Liver (tissue), 9 donors: ENCODE data around the gene CDK5RAP2. TPM values are rescaled to one million over a fixed set of nuclear protein-coding genes. Genes with fewer than 3 reads are reported as not detected.

Experiments
- DNase-seq: peaks from one replicate; pipeline ENCODE4 v3.0.0-alpha.2; 2017; ENCODE audit warnings: low spot score
- H3K27ac ChIP-seq, 2 donors: one replicate each; pipeline ENCODE4 v1.7.0; 2013; ENCODE audit warnings: inconsistent platforms in 2 of 2, low read length in 2 of 2, control low read depth in 1 of 2, low read depth in 1 of 2, mild to moderate bottlenecking in 1 of 2
- H3K27me3 ChIP-seq, 4 donors: one replicate each; pipeline versions ENCODE4 v1.6.1 to v1.7.0; 2013; ENCODE audit warnings: low read length in 3 of 4, inconsistent platforms in 1 of 4, mild to moderate bottlenecking in 1 of 4, moderate library complexity in 1 of 4; ENCODE audit not compliant: control insufficient read depth in 4 of 4, insufficient read depth in 4 of 4
- H3K36me3 ChIP-seq, 4 donors: one replicate each; pipeline versions ENCODE4 v1.6.1 to v1.7.0; 2013; ENCODE audit warnings: low read length in 3 of 4, mild to moderate bottlenecking in 3 of 4, low read depth in 1 of 4, moderate library complexity in 1 of 4; ENCODE audit not compliant: control insufficient read depth in 4 of 4, insufficient read depth in 3 of 4
- H3K4me1 ChIP-seq, 4 donors: one replicate each; pipeline versions ENCODE4 v1.6.1 to v1.7.0; 2013; ENCODE audit warnings: low read length in 3 of 4, mild to moderate bottlenecking in 3 of 4, moderate library complexity in 1 of 4; ENCODE audit not compliant: control insufficient read depth in 4 of 4, insufficient read depth in 4 of 4
- H3K4me3 ChIP-seq, 3 donors: one replicate each; pipeline versions ENCODE4 v1.6.1 to v1.7.0; 2013; ENCODE audit warnings: low read length in 3 of 3, control low read depth in 1 of 3, low read depth in 1 of 3, mild to moderate bottlenecking in 1 of 3
- H3K9ac ChIP-seq, 2 donors: one replicate each; pipeline ENCODE4 v1.7.0; 2013; ENCODE audit warnings: low read length in 2 of 2, mild to moderate bottlenecking in 2 of 2, moderate library complexity in 2 of 2, control low read depth in 1 of 2, low read depth in 1 of 2
- H3K9me3 ChIP-seq, 4 donors: one replicate each; pipeline versions ENCODE4 v1.6.1 to v1.7.0; 2013; ENCODE audit warnings: low read length in 3 of 4; ENCODE audit not compliant: control insufficient read depth in 4 of 4
- FOXA1 ChIP-seq: IDR thresholded peaks from 2 replicates; pipeline ENCODE4 v1.6.1; 2016; ENCODE audit warnings: antibody characterized with exemption
- HNF4G ChIP-seq: IDR thresholded peaks from 2 replicates; pipeline ENCODE4 v1.6.1; 2016; ENCODE audit warnings: antibody characterized with exemption
- SP1 ChIP-seq: IDR thresholded peaks from 2 replicates; pipeline ENCODE4 v1.6.1; 2018; ENCODE audit warnings: antibody characterized with exemption, mild to moderate bottlenecking
- TAF1 ChIP-seq: conservative IDR thresholded peaks from 2 replicates; pipeline ENCODE4 v1.6.1; 2016; ENCODE audit warnings: antibody characterized with exemption, mild to moderate bottlenecking
- WGBS: extraction: QIAGEN DNeasy Blood & Tissue Kit; methylation state at CpG from one replicate; pipeline ENCODE4 v1.1.7; 2013; 5-methylcytosine and 5-hydroxymethylcytosine counted together
- polyA plus RNA-seq, 2 donors: library from polyadenylated mRNA; stranded (reverse) in 1 of 2; unstranded in 1 of 2; fragments of 200-250 nt in 1 of 2; fragments of >200 nt in 1 of 2; fragmentation: Nextera tagmentation in 1 of 2; extraction: Ambion mirVana in 1 of 2; gene quantifications; one replicate each; pipeline versions ENCODE4 v1.2.1 to v1.2.3, GENCODE V29; 2013 to 2015
- total RNA-seq, 2 donors: library from RNA; depleted of rRNA; stranded (reverse); fragments of >200 nt; gene quantifications; one replicate each; pipeline ENCODE4 v1.2.3, GENCODE V29; 2014
- TF ChIP-seq, protein P1 (sequence below): IDR thresholded peaks from 2 replicates; pipeline ENCODE4 v1.6.1; 2016; ENCODE audit warnings: antibody characterized with exemption
- TF ChIP-seq, protein P2 (sequence below): IDR thresholded peaks from 2 replicates; pipeline ENCODE4 v1.6.1; 2016; ENCODE audit warnings: antibody characterized with exemption, mild to moderate bottlenecking
- TF ChIP-seq, protein P3 (sequence below): fragments of 150-350 bp; IDR thresholded peaks from 2 replicates; pipeline ENCODE4 v1.5.1; 2017; ENCODE audit warnings: improper control_type of control experiment, low read depth, low read length; ENCODE audit not compliant: missing input control
- TF ChIP-seq, protein P4 (sequence below): IDR thresholded peaks from 2 replicates; pipeline ENCODE4 v1.6.1; 2016; ENCODE audit warnings: antibody characterized with exemption
- donor health status: healthy.
- donor health status: healthy.
- donor health status: healthy.
- donor health status: healthy.
- donor health status: healthy.

The CDK5RAP2 gene
- total and polyA plus RNA-seq, 4 donors = 11.7 to 38.9 (median 21.7) TPM

DNA sequence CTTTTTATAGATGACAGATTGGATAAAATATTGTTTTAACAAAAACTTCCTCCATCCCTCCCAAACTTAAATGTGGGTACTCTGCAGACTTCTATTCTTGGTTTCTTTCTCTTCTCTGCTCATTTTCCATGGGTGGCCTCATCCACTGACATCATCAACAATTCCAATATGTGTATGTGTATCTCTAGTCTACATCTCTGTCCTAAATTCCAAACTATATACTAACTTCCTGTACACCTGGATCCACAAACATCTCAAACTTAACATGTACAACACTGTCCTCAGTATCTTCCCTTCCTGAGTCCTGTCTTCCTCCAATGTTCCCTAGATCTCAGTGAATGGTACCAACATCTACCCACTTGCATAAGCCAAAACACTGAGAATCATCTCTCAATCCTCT is 28.5 kb upstream of the CDK5RAP2 start:
- Histone ChIP-seq H3K27me3 (no peaks in the 10 kb centered on the region), H3K27ac (no peak overlapping the region), H3K36me3 (peaks cover 4 to 36% (median 22%) of the 10 kb centered on the region in 4 donors), H3K9me3 (no peaks in the 10 kb centered on the region), H3K4me3 (no peak overlapping the region), H3K9ac (no peak overlapping the region), H3K4me1 (no peaks in the 10 kb centered on the region)
- DNase-seq = no peak
- TF ChIP-seq TAF1 (no peak), HNF4G (no peak)
- TF ChIP-seq, protein P1, sequence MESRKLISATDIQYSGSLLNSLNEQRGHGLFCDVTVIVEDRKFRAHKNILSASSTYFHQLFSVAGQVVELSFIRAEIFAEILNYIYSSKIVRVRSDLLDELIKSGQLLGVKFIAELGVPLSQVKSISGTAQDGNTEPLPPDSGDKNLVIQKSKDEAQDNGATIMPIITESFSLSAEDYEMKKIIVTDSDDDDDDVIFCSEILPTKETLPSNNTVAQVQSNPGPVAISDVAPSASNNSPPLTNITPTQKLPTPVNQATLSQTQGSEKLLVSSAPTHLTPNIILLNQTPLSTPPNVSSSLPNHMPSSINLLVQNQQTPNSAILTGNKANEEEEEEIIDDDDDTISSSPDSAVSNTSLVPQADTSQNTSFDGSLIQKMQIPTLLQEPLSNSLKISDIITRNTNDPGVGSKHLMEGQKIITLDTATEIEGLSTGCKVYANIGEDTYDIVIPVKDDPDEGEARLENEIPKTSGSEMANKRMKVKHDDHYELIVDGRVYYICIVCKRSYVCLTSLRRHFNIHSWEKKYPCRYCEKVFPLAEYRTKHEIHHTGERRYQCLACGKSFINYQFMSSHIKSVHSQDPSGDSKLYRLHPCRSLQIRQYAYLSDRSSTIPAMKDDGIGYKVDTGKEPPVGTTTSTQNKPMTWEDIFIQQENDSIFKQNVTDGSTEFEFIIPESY = no peak

DNA sequence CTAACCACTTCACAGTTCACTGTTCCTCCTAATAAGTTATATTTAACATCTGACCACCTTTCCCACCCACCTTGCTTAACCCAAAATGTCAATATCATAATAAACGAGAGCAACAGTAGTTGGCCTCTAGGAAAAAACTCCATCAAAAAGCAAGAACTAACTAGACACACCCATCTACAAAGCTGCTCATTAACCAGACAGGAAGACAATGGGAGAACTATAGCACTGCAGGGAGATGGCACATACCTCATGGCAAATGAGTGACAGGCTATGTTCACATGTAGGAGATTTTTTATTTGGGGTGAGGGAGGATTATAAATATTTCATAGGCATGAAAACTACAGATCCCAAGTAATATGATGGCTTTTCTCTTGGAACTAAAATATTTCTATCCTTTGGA is 23.6 kb upstream of the CDK5RAP2 start:
- Histone ChIP-seq H3K4me1 (no peaks in the 10 kb centered on the region), H3K27ac (no peak overlapping the region), H3K27me3 (no peaks in the 10 kb centered on the region), H3K9me3 (no peaks in the 10 kb centered on the region), H3K9ac (no peak overlapping the region), H3K4me3 (no peak overlapping the region), H3K36me3 (peaks cover 4 to 31% (median 21%) of the 10 kb centered on the region in 4 donors)
- 78% methylated on average over 1 of the region's 1 CpG for WGBS
- DNase-seq = no peak
- TF ChIP-seq FOXA1 = no peak
- TF ChIP-seq, protein P2, sequence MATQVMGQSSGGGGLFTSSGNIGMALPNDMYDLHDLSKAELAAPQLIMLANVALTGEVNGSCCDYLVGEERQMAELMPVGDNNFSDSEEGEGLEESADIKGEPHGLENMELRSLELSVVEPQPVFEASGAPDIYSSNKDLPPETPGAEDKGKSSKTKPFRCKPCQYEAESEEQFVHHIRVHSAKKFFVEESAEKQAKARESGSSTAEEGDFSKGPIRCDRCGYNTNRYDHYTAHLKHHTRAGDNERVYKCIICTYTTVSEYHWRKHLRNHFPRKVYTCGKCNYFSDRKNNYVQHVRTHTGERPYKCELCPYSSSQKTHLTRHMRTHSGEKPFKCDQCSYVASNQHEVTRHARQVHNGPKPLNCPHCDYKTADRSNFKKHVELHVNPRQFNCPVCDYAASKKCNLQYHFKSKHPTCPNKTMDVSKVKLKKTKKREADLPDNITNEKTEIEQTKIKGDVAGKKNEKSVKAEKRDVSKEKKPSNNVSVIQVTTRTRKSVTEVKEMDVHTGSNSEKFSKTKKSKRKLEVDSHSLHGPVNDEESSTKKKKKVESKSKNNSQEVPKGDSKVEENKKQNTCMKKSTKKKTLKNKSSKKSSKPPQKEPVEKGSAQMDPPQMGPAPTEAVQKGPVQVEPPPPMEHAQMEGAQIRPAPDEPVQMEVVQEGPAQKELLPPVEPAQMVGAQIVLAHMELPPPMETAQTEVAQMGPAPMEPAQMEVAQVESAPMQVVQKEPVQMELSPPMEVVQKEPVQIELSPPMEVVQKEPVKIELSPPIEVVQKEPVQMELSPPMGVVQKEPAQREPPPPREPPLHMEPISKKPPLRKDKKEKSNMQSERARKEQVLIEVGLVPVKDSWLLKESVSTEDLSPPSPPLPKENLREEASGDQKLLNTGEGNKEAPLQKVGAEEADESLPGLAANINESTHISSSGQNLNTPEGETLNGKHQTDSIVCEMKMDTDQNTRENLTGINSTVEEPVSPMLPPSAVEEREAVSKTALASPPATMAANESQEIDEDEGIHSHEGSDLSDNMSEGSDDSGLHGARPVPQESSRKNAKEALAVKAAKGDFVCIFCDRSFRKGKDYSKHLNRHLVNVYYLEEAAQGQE = no peak

DNA sequence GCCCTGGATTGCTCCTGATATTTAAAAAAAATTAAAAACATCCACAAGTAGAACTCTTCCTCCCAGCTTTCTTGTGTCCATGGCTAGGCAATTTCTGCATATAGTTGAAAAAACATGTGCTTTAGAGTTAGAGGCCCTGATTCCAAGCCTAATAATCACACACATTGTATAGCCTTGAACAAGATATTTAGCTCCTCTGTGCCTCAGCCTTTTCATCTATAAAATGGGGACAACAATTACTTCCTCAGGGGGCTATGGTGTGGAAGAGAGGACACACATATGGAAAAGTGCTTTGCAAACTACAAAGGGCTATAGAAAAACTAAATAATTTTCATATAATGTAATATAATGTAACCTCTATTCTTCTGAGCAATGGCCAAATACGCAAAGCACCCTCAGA is 23.0 kb upstream of the CDK5RAP2 start:
- no peak for TF ChIP-seq SP1
- TF ChIP-seq, protein P3, sequence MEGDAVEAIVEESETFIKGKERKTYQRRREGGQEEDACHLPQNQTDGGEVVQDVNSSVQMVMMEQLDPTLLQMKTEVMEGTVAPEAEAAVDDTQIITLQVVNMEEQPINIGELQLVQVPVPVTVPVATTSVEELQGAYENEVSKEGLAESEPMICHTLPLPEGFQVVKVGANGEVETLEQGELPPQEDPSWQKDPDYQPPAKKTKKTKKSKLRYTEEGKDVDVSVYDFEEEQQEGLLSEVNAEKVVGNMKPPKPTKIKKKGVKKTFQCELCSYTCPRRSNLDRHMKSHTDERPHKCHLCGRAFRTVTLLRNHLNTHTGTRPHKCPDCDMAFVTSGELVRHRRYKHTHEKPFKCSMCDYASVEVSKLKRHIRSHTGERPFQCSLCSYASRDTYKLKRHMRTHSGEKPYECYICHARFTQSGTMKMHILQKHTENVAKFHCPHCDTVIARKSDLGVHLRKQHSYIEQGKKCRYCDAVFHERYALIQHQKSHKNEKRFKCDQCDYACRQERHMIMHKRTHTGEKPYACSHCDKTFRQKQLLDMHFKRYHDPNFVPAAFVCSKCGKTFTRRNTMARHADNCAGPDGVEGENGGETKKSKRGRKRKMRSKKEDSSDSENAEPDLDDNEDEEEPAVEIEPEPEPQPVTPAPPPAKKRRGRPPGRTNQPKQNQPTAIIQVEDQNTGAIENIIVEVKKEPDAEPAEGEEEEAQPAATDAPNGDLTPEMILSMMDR = no peak
- TF ChIP-seq, protein P4, sequence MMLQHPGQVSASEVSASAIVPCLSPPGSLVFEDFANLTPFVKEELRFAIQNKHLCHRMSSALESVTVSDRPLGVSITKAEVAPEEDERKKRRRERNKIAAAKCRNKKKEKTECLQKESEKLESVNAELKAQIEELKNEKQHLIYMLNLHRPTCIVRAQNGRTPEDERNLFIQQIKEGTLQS = no peak
- WGBS = 96% methylated on average over 1 of the region's 1 CpG
- H3K36me3 ChIP-seq = peaks cover 4 to 31% (median 20%) of the 10 kb centered on the region in 4 donors

More for the DNA sequence above, 23.0 kb upstream of the CDK5RAP2 start:
- Histone ChIP-seq H3K9ac (no peak overlapping the region), H3K27ac (no peak overlapping the region), H3K4me1 (no peaks in the 10 kb centered on the region), H3K27me3 (no peaks in the 10 kb centered on the region), H3K9me3 (no peaks in the 10 kb centered on the region), H3K4me3 (no peak overlapping the region)
- DNase-seq = no peak
